ENCODE data around the gene SMIM3.

- TF ChIP-seq CTCF (IDR thresholded peaks at IDR 0.05; ENCODE audit: low read length) (no peak), EZH2 (optimal IDR thresholded peaks at IDR 0.05; ENCODE audit: low read depth, low read length) (no peak)
These were observed 16.4 kb downstream of the SMIM3 start for GRCh38 chr5:150794927-150795326.
